Activated CD4-positive, alpha-beta T cell treated with anti-CD3 and anti-CD28 coated beads, Interleukin-2, amount 50 U/mL, for 4 hours (primary cell): ENCODE measurements around the gene OSTC.

Source experiments
- DNase-seq, 2 experiments: peaks; one replicate each; pipeline ENCODE4 v3.0.0-alpha.2; 2020

The OSTC gene

DNA sequence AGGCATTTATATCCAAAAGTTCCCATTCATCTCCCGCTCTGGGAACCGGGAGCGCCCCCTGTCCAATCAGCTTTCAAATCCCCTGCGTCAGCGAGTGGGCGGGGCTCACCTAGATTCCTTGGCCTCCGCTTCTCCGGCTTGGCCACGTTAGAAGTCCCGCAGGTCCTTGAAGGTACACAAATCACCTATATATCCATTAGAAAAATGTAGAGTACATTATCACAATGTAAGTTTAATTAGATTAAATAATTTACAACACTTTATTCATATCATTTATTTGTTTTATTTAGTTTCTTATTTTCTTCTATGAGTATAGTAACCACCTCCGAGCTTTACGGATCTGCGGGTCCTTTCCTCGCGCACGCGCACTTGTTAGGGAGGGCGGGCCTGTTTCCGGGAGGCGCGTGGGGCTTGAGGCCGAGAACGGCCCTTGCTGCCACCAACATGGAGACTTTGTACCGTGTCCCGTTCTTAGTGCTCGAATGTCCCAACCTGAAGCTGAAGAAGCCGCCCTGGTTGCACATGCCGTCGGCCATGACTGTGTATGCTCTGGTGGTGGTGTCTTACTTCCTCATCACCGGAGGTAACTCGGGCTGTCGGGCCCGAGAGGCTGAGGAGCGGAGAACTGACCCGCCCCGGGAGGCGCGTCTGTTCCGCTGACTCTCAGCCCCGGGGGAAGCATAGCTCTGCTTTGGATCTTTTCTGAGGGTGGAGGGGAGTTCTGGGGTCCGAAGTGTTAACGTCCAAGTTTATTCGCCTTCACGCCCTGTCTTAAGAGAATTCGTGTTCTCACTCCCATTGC, at the start of gene OSTC:
TSS of gene OSTC (plus strand) at position 388 of the 802 bp plus-strand sequence. CDS start at position 445, 57 bp downstream.
- DNase-seq, result peak; percentile 89 to 90

DNA sequence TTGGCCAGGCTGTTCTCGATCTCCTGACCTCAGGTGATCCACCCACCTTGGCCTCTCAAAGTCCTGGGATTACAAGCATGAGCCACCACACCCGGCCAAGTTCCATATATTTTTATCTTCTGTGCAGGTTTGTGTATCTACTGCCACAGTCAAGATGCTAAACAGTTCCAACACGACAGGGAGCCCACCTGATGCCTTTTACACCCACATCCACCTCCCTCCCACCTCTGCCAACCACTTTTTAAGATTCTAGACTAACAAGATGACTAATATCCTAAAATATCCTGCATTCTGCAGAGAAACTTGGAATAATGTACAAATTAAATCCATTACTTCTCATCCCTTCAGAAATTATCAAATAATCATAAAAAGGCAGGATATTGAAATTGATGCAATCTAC, 49.3 kb upstream of the OSTC start:
- no peak for DNase-seq

DNA sequence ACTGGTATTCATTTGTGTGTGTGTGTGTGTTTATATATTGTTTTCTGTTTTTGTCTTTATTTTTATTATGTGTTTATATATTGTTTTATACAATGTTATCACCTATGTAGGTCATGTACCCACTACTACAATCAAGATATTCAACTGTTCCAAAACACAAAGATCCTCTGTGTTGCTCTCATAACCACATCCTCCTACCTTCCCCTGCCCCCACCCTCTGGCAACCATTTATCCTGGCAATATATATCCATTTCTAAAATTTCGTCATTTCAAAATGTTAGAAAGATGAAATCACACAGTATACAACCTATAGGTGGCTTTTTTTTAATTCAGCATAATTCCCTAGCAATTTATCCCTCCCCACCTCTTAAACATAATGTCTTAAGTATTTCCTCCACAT, 48.9 kb upstream of the OSTC start:
- peak in 1 of 2 experiments; percentile 4 for DNase-seq

DNA sequence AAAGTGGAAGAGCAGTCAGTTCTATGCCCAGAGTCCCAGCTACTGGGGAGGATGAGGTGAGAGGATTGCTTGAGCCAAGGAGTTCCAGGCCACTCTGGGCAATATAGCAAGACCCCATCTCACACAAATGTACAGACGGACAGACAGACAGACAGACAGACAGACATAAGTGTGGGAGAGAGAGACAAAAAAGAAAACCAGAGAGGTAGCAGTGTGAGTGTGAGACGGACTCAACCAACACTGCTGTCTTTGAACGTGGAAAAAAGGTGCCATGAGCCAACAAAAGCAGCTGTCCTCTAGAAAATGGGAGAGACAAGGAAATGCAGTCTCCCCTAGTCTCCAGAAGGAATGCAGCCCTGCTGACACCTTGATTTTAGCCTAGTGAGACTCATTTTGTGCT, 48.2 kb upstream of the OSTC start:
- no peak for DNase-seq

DNA sequence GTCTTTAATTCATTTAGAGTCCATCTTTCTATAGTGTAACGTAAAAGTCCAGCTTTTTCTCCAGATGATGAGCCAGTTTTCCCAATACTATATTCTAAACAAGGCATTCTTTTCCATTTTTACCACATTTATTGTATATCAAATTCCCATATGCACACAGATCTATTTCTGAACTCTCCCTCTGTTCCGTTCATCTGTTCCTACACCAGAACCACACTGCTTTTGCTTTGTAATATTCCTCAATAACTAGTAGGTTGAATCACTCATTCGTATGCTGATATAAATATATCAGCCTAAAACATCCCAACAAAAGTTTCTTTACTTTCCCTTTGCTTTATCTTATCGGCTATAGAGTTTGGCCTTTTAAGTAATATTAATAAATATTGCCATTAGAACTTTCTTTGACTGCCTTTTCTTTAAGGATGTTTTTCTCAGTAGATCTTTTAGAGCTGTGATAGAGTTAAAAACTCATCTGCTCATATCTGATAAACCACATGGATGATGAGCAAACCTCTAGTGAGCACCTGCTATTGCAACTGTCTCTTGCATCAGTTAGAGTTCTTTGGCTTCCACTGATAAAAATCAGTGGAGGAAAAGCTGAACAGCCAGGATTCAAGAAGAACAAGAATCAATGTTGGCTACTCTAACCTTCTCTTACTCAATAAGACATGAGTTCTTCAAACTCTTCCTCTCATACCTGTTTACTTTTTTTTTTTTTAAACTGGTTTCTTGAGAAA, 43.2 kb upstream of the OSTC start:
- DNase-seq, result no peak

DNA sequence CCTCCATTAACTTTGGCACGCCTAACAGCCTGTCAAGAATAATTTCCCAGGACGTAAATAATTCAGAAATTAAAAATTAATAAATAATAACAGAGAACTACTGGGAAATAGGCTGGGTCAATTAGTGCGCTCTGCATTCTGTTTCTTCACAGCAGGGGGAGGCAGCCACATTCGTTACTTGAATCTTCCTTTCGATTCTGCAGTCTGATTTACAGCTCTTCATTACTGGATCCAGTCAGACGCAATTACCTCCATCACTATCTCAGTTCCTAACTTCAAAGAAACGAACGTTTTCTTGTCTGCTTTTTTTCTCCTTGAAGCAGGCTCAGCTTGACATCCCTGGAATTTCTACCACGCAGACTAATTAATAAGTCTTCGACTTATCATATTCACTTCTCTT, 39.0 kb upstream of the OSTC start:
- no peak for DNase-seq

DNA sequence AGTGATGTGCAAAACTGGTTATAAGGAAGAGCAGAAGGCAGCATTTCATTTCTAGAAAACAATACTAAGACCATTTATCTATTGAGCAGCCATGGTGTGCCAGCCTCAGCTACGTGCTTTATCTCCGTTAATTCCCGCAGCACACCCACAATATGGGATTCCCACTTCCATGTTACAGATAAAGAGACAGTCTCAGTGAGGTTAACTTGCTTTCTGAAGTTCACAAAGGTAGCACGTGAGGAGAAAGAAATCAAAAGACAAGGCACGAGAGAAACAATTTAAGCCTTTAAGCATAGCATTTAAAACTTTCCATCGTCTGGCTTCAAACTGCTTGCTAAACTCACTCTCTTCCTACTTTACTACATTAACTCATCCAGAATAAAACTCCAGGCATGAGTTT, 38.0 kb upstream of the OSTC start:
- DNase-seq, result no peak

DNA sequence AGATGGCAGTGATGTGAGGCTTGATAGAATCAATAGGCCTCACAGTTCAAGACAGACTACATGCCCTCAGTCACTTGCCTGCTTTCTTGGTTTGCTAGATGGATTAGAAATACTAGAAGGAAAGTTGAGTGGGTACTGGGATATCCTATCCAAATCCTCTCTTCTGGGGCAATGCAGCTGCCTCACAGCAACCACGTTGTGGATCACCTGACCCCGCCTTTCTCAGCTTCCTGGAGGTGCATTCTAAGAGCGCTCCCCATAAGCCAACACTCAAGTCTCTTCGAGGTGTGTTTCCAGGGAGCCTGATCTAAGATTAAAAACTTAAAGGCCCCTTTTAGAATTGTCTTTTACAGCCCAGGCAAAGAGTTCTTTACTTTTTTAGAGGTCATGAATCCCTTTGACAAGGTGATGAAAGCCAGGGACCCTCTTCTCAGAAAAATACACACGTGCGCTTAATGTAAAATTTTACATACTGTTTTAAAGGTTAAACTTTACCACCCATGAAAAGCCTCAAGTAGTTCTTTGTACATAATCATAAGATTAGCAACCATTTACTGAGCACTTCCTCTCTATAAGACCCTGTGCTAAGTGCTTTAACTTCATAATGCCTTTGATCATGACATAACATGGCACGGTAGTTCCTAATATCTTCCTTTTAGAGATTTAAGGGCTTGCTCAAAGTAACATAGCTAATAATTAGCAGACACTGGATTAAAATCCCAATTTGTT, 30.9 kb upstream of the OSTC start:
- DNase-seq, result peak in 1 of 2 experiments; percentile 12

DNA sequence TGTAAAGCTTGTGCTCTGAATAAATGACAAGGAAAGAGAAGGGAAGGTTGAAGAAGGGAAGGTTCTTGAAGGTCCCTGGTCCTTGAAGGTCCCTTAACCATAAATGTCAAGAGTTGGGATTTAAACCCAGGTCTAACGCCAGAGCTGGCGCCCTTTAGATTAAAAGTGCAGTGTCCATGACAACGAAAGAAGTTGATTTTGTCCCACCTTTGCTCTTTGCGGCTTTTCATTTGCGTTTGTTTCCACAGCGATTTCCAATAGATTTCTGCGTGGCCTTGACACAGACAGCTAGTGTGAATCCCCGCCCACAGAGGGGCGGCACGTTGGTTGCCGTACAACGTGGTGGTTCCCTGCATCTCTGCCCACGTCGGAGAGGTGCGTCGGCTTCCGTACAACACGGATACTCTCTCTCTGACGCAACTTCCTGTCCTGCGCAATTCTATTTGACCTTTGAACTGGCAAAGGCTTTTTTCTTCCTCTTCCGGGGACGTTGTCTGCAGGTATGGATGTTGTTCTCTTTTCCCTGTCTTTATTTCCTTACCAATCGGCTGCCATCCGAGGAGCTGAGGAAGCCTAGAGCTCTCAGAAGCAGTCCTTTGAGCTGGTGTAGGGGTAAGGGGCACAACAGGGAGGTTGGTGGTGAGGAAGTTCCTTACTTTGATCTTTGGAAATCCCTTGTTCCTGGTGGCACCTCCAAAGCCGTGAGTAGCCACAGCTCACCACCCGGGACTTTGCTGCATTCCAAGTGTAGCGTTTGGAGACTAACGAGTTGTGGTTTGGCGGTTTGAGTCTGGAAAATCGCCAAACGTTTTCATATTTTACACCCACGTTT, 30.1 kb upstream of the OSTC start, which contains the start of gene RPL34:
TSS of gene RPL34 (plus strand) at position 476 of the 832 bp plus-strand sequence. CDS start 1,384 bp downstream, outside the sequence.
- DNase-seq, result peak; percentile 98

DNA sequence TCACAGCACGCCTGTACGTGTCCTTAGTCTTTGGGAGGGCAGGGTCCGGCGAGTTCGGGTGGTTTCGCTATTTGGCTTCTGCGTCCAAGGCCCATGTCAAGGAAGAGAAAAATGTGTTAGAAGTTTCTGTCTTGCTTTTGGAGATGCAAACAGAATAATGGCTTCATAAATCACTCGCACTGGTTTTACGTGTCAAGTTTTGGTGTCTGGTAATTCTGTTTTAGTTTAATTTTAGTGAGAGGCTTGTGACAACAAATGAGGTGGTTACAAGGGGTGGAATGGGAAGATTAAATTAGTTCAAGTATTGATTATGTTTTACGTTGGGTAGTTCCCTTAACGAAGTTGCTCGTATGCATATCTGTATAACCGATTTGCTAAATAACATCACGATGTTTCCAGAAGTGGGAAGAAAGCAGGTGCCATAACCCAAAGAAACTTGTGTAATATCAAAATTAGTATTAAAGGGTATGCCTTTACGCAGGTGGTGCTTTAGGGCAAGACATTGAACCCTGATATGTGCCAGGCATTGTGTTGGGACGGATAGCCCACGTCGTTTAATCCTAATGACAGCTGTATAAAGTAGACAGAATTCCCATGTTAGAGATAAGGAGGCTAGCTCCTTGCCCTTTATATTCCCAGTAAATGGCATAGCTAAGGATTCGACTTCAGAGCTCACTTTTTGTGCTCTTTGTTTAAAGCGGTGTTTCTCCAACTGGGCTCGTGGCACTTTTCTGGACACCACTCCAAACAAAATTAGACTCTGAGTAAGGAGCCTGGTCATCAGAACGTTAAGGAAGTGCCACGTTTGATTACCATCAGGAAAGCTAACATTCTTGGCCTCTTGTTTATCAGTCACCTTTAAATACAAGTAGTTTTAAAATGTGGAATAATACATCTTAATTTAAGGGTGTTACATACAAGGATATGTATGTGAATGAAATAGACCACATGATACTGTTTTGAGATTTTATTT, 29.2 kb upstream of the OSTC start:
- peak in 1 of 2 experiments; percentile 16 for DNase-seq

DNA sequence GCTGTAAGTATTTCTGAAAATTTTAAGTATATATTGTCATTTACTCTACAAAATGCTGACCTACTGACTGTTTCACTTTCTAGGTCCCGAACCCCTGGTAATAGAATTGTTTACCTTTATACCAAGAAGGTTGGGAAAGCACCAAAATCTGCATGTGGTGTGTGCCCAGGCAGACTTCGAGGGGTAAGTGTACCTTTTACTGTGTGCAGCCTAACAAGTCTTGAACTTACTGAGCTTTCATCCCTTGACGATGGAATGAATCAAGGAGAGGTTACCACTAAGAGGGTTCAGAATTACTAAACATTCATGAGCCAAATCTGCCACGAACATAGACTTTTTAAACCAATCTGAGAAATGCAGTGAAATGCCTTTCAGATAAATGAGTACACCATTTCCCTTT, 28.4 kb upstream of the OSTC start:
- DNase-seq, result no peak

DNA sequence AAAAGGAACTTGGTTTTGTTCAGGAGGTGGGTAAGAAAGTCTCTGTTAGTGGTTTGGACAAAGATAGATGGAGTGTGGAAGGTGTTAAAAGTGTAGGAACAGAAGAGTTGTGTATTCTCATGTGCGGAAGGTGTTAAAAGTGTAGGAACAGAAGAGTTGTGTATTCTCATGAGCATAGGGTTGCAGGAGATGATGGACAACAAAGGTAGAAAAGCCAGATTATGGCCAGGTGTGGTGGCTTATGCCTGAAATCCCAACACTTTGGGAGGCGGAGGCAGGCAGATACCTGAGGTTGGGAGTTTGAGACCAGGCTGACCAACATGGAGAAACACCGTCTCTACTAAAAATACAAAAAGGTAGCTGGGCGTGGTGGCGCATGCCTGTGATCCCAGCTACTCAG, 27.6 kb upstream of the OSTC start:
- no peak for DNase-seq

DNA sequence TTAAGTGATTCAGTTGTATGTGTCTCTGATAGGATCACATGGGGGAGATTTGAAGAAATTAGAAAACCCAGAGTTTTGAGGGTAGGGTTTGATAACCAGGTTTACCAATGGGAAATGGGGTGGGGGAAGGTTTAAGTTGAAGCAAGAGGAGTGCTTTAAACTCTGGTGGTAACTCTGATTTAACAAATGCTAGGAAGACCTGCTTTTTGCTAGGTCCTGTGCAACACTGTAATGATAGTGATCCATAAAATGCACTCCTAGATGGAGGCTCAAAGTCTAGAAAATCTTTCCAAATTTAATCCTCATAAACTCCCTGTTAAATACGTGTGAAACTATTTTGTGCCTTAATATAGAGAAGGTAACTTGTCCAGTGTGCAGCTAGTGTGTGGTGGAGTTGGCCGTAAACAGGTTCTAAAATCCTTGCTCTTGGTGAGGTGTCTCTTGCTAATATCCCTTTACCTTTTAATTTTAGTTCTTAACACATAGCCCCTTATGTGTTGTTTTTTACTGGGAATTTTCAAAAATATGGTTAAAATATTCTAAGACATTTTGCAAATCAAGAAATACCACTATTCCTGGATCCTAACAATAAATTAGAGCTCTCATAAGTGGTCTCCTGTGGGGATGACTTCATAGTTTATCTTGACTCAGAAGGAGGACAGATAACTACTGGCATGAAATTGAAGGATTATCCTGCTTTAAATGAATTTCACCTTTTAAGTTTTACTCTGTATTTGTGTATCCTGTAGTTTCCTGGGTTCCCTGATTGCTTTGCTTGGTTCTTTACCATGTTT, 25.9 kb upstream of the OSTC start:
- DNase-seq, result no peak

DNA sequence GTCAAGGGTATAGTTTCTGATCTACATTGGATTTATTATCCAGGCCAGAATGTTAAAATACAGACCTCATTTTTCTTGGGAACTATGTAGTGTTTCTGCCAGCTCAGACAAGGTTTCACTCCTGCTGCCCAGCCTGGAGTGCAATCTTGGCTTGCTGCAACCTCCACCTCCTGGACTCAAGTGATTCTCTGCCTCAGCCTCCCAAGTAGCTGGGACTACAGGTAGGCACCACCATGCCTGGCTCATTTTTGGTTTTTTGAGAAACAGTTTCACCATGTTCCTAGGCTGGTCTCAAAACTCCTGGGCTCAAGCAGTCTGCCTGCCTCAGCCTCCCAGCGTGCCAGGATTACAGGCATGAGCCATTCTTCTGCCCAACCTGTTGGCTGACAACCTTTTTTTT, 24.3 kb upstream of the OSTC start:
- no peak for DNase-seq

DNA sequence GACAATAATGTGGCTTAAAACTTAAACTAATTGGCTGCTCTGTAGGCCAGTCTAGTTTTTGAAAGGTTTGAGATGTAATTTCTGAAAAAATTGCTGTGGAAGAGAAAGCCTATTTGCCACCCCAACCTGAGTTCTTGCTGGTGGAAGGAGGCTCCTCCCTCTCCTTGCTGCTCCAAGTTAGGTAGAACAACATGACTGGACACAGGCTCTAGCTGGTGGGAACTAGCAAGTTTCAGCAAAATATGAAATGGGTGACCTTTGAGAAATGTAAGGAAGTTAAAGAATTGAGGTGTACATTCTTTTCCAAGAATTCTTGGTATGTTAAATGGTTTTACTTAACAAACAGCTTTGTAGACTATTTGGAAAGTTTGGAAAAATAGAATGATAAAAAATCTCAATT, 22.0 kb upstream of the OSTC start:
- DNase-seq, result no peak

DNA sequence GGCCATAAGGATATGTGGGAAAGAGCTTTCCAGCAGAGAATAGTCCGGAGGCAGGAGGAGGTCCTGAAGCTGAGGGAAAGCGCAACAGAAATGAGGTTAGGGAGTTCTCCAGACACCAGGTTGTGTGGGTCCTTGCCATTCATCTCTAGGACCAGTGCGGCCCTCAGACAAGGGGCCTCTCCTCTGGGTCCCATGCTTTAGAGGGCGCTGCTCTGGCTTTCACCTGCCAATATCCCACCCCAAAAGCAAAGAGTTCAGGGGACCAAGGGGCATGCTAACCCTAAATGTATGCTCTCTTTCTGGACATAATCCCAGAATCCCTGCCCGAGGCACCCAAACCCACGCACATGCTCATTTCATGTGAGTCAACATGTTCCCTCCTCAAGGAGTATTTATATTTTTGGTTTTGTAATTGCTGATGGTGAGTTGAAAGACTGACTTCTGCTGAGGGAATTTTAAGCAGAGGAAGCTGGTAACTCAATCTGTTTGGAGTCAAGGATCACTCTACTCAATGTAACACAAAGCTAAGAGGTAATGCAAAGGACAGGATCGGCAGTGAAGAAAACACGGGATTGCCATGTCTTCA, 15.2 kb upstream of the OSTC start:
- no peak for DNase-seq

DNA sequence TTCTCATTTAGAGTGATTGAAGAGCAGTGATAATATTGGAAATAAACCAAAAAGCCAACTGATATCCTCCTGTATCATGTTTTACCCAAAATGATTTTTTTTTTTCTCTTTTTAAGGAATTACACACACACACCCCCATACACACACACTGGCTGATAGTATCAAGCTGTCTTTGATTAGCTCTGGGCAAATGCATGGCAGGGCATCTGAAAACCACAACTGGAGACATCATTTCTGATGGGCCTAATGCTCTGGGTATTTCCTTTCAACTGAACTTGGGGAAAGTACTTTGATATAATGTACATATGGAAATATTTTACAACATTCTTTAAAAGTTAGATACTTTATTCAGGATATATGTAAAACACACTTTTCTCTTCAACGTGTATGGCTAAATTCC, 14.2 kb upstream of the OSTC start:
- DNase-seq, result no peak

DNA sequence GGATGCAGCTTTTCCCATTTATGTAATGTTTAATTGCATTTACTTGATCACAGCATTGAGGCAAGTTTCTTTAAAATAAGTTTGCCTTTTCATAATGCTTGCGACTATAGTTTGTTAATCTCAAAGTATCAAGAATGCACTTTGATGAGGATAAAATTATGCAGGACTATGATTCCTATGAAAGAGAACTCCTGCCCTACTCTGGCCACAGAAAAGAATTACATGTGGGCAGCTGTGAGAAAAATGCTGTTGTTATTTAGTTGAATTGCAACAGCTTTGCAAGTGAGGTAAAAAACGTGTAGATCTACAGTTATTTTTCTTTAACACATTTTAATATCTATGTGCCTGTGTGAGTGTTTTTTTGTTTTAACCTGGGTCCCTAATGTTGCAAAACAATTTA, 12.5 kb upstream of the OSTC start:
- no peak for DNase-seq

DNA sequence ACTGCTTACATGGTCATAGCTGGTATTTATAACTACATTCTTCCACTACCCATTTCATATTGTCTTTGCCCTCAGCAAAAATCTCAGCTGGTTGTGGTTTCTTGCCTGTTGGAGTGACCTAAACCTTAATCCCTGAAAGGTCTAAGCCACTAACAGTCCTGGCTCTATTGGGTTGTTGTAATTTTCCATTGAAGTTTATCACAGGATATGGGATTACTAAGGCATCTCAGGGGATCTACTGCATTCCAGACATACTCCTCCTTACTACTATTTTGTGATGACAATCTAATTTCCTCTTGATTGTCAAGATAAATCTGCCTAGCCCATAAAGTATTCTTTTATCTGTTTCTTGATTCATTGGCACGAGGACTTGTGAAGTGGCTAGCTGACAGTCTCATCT, 6.2 kb upstream of the OSTC start:
- no peak for DNase-seq

DNA sequence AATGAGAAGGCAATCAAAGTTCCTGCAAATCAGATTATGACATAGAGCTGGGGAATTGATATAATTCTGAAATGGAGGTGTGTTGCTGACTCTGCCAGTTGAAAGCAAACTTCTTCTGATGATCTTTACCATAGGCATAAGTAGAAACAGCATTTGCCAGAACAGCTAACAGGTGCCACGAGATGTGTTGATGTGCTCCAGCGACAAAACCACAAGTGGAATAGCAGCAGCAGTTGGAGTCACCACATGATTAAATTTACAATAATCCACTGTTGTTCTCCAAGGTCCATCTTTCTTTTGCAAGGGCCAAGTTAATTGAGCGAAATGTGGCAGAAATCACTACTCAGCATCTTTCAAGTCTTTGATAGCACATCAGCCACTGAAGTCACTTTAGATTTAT, 3.7 kb upstream of the OSTC start:
- DNase-seq, result no peak
